ENCODE measurements around the gene ACTRT2. TPM values are rescaled to one million over a fixed set of nuclear protein-coding genes. Genes with fewer than 3 reads are reported as not detected.

The ACTRT2 gene
- total RNA-seq, 1 experiment from 2014 or later: not detected

GRCh38 chr1:3029481-3029961 lies 8.3 kb downstream of the ACTRT2 start:
- Histone ChIP-seq H4K91ac (ENCODE audit: insufficient read length, low read depth, low read length) (no peak overlapping the region), H3T11ph (ENCODE audit: low read length) (no peak overlapping the region), H3K27me3 (ENCODE audit: insufficient read depth, low read length) (no peaks in the 10 kb centered on the region), H3K4me1 (ENCODE audit: insufficient read depth, low read length) (no peaks in the 10 kb centered on the region), H3K23me2 (ENCODE audit: insufficient read length, low read depth, low read length, poor library complexity, severe bottlenecking) (no peaks in the 10 kb centered on the region), H2BK120ac (ENCODE audit: low read depth, low read length, poor library complexity, severe bottlenecking) (no peak overlapping the region), H3K56ac (ENCODE audit: insufficient read length, low read depth, low read length) (no peak overlapping the region), H3K9me3 (ENCODE audit: control insufficient read depth, low read depth, low read length) (peaks cover 17% of the 10 kb centered on the region), H2AFZ (ENCODE audit: low read length) (no peak overlapping the region), H3K79me1 (ENCODE audit: insufficient read depth, low read depth, low read length, poor library complexity, severe bottlenecking) (no peaks in the 10 kb centered on the region), H3K23ac (ENCODE audit: insufficient read length, low read depth, low read length) (no peak overlapping the region), H3K4me2 (ENCODE audit: insufficient read depth, insufficient read length, low read length) (no peak overlapping the region), H2AK5ac (ENCODE audit: insufficient read length, low read length) (no peak overlapping the region), H3K14ac (ENCODE audit: insufficient read depth, low read length) (no peak overlapping the region), H4K5ac (ENCODE audit: insufficient read length, low read depth, low read length) (no peak overlapping the region), H2BK5ac (ENCODE audit: insufficient read length, low read length) (no peak overlapping the region), H4K8ac (replicated peaks; ENCODE audit: insufficient read length, low read depth, low read length) (no peak overlapping the region), H2BK20ac (ENCODE audit: low read depth, low read length, poor library complexity, severe bottlenecking) (no peak overlapping the region), H3K9ac (ENCODE audit: extremely low read depth, insufficient read length, low read length) (no peak overlapping the region), H4K20me1 (ENCODE audit: control insufficient read depth, insufficient read depth, insufficient read length) (no peaks in the 10 kb centered on the region), H3K18ac (ENCODE audit: insufficient read length, low read depth, low read length) (no peak overlapping the region), H3K4ac (ENCODE audit: low read depth, low read length) (no peak overlapping the region), H3K27ac (ENCODE audit: insufficient read length, low read depth, low read length) (no peak overlapping the region), H3K79me2 (ENCODE audit: insufficient read depth, low read length) (no peaks in the 10 kb centered on the region), H2BK12ac (ENCODE audit: insufficient read length, low read depth, low read length) (no peak overlapping the region), H2BK15ac (ENCODE audit: low read depth, low read length) (no peak overlapping the region)
- WGBS (ENCODE audit: extremely low coverage, insufficient read length, low lambda C conversion rate): no CpG with 5 or more reads among the region's 11 CpGs
- Mint-ChIP-seq H3K9me3 (peaks cover 0 to 13% of the 10 kb centered on the region in 2 experiments; a peak in 2 of 5 replicates), H3K4me1 (no peaks in the 10 kb centered on the region), H3K27ac (no peak overlapping the region), H3K4me3 (no peak overlapping the region), H3K36me3 (ENCODE audit: insufficient read depth in 1 of 3, low read depth in 3 of 3) (peaks cover 0 to 4% (median 0%) of the 10 kb centered on the region in 3 experiments; a peak in 2 of 7 replicates), H3K27me3 (ENCODE audit: low read depth) (no peaks in the 10 kb centered on the region)
- no peak for TF ChIP-seq CTCF (conservative IDR thresholded peaks at IDR 0.05)
- DNase-seq: peak; percentile 8
